Brain pericyte (primary cell): ENCODE measurements around the gene ZNF382.

Source experiments
- DNase-seq: peaks from one replicate; pipeline ENCODE4 v3.0.0-alpha.2; 2012; ENCODE audit warnings: low read depth, low spot score

Gene ZNF382

GRCh38 chr19:36679455-36679854 is 74.3 kb downstream of the ZNF382 start:
- no peak for DNase-seq
